Subcutaneous abdominal adipose tissue (tissue), 5 donors: ENCODE measurements around the gene PSME1.
A peak's percentile ranks its signal among the peaks of the same experiment; 100 is the strongest.
"Not testable (repeated sequence)": the region's sequence is repeated elsewhere in the genome, so short reads cannot be mapped to it uniquely, and the experiment has no call there.

Source experiments
- H3K27ac ChIP-seq: one replicate; pipeline ENCODE4 v1.7.0; 2013; ENCODE audit warnings: low read depth, mild to moderate bottlenecking, inconsistent platforms, low read length, moderate library complexity
- H3K27me3 ChIP-seq, 5 donors: one replicate each; pipeline ENCODE4 v1.7.0; 2013; ENCODE audit warnings: low read length in 5 of 5, inconsistent platforms in 1 of 5; ENCODE audit not compliant: control insufficient read depth in 5 of 5, insufficient read depth in 4 of 5
- H3K36me3 ChIP-seq, 5 donors: one replicate each; pipeline ENCODE4 v1.7.0; 2013; ENCODE audit warnings: low read length in 5 of 5; ENCODE audit not compliant: control insufficient read depth in 5 of 5, insufficient read depth in 5 of 5
- H3K4me1 ChIP-seq, 5 donors: one replicate each; pipeline ENCODE4 v1.7.0; 2013; ENCODE audit warnings: low read length in 5 of 5, mild to moderate bottlenecking in 3 of 5, moderate library complexity in 1 of 5; ENCODE audit not compliant: control insufficient read depth in 5 of 5, insufficient read depth in 5 of 5
- H3K4me3 ChIP-seq, 5 donors: one replicate each; pipeline ENCODE4 v1.7.0; 2013; ENCODE audit warnings: low read length in 5 of 5, low read depth in 1 of 5
- H3K9ac ChIP-seq, 5 donors: one replicate each; pipeline ENCODE4 v1.7.0; 2013; ENCODE audit warnings: low read length in 5 of 5, mild to moderate bottlenecking in 4 of 5, moderate library complexity in 3 of 5
- H3K9me3 ChIP-seq, 5 donors: one replicate each; pipeline ENCODE4 v1.7.0; 2013; ENCODE audit warnings: low read length in 5 of 5; ENCODE audit not compliant: control insufficient read depth in 5 of 5
- donor health status: healthy.
- donor health status: healthy.
- donor health status: healthy.
- donor health status: healthy.
- donor health status: healthy.

PSME1 gene

GRCh38 chr14:24105609-24106239, 30.3 kb upstream of the PSME1 start:
- not testable (repeated sequence) for H3K4me3 ChIP-seq, H3K9me3 ChIP-seq, H3K27me3 ChIP-seq, H3K27ac ChIP-seq
- peaks cover 0 to 31% (median 16%) of the 10 kb centered on the region in 5 donors for H3K36me3 ChIP-seq
- H3K9ac ChIP-seq: peak overlapping the region in 1 of 5 donors; percentile 30
- H3K4me1 ChIP-seq: peaks cover 3 to 19% (median 16%) of the 10 kb centered on the region in 5 donors

- Histone ChIP-seq H3K4me3 (no peak overlapping the region), H3K4me1 (peaks cover 3 to 24% (median 16%) of the 10 kb centered on the region in 5 donors), H3K27me3 (no peaks in the 10 kb centered on the region), H3K9me3 (no peaks in the 10 kb centered on the region), H3K27ac (no peak overlapping the region), H3K36me3 (peaks cover 0 to 25% (median 14%) of the 10 kb centered on the region in 5 donors), H3K9ac (no peak overlapping the region)
Observed at GRCh38 chr14:24106672-24107271, 29.2 kb upstream of the PSME1 start.

- H3K4me1 ChIP-seq: peaks cover 3 to 27% (median 9%) of the 10 kb centered on the region in 5 donors
- H3K27me3 ChIP-seq: no peaks in the 10 kb centered on the region
- no peaks in the 10 kb centered on the region for H3K9me3 ChIP-seq
- no peak overlapping the region for H3K4me3 ChIP-seq
- H3K27ac ChIP-seq: no peak overlapping the region
- peaks cover 0 to 13% (median 6%) of the 10 kb centered on the region in 5 donors for H3K36me3 ChIP-seq
- H3K9ac ChIP-seq: no peak overlapping the region
Observed at GRCh38 chr14:24108336-24108874, 27.6 kb upstream of the PSME1 start.

GRCh38 chr14:24110060-24110459, 25.9 kb upstream of the PSME1 start:
- Histone ChIP-seq H3K9me3 (no peaks in the 10 kb centered on the region), H3K27me3 (no peaks in the 10 kb centered on the region), H3K4me1 (peaks cover 3 to 33% (median 19%) of the 10 kb centered on the region in 5 donors), H3K9ac (no peak overlapping the region), H3K36me3 (no peaks in the 10 kb centered on the region), H3K4me3 (no peak overlapping the region), H3K27ac (peak overlapping the region; percentile 29)

GRCh38 chr14:24110523-24110922, 25.5 kb upstream of the PSME1 start:
- Histone ChIP-seq H3K4me3 (no peak overlapping the region), H3K4me1 (peaks cover 4 to 37% (median 23%) of the 10 kb centered on the region in 5 donors), H3K9ac (no peak overlapping the region), H3K36me3 (no peaks in the 10 kb centered on the region), H3K27ac (peak overlapping the region; percentile 29), H3K9me3 (no peaks in the 10 kb centered on the region), H3K27me3 (no peaks in the 10 kb centered on the region)

- Histone ChIP-seq H3K36me3 (peaks cover 0 to 15% (median 12%) of the 10 kb centered on the region in 5 donors), H3K4me3 (peak overlapping the region; percentile 90 to 96 (median 94)), H3K9me3 (no peaks in the 10 kb centered on the region), H3K4me1 (peaks cover 7 to 51% (median 34%) of the 10 kb centered on the region in 5 donors), H3K9ac (peak overlapping the region; percentile 88 to 96 (median 93)), H3K27ac (peak overlapping the region; percentile 99), H3K27me3 (no peaks in the 10 kb centered on the region)
Observed at GRCh38 chr14:24113379-24113800, 22.6 kb upstream of the PSME1 start.

- H3K27ac ChIP-seq: peak overlapping the region; percentile 99
- peaks cover 0 to 21% (median 18%) of the 10 kb centered on the region in 5 donors for H3K36me3 ChIP-seq
- peaks cover 4 to 47% (median 32%) of the 10 kb centered on the region in 5 donors for H3K4me1 ChIP-seq
- no peaks in the 10 kb centered on the region for H3K27me3 ChIP-seq
- H3K4me3 ChIP-seq: peak overlapping the region; percentile 90 to 96 (median 94)
- peak overlapping the region; percentile 88 to 96 (median 93) for H3K9ac ChIP-seq
- no peaks in the 10 kb centered on the region for H3K9me3 ChIP-seq
Observed at GRCh38 chr14:24113801-24114531, 22.0 kb upstream of the PSME1 start.

GRCh38 chr14:24114532-24115421, 21.2 kb upstream of the PSME1 start, which contains the start of the genes DCAF11 and NRL:
Gene DCAF11, plus strand, starts transcription at chr14:24114777. Its CDS starts 818 bp downstream, at chr14:24115595.
Gene NRL, minus strand, starts transcription at chr14:24114949. Its CDS starts 32,101 bp downstream, at chr14:24082848.
- peaks cover 4 to 44% (median 32%) of the 10 kb centered on the region in 5 donors for H3K4me1 ChIP-seq
- H3K27me3 ChIP-seq: no peaks in the 10 kb centered on the region
- H3K4me3 ChIP-seq: peak within 1 kb of the TSS; percentile 90 to 96 (median 94)

More at GRCh38 chr14:24114532-24115421, 21.2 kb upstream of the PSME1 start, which contains the start of the genes DCAF11 and NRL:
- Histone ChIP-seq H3K9ac (peak within 1 kb of the TSS; percentile 88 to 96 (median 93)), H3K27ac (peak within 1 kb of the TSS; percentile 99), H3K9me3 (no peaks in the 10 kb centered on the region), H3K36me3 (peaks cover 0 to 29% (median 25%) of the 10 kb centered on the region in 5 donors)
